H1 (cell line): Measurements from ENCODE around the gene BTBD16. TPM values are rescaled to one million over a fixed set of nuclear protein-coding genes. Genes with fewer than 3 reads are reported as not detected.

Experiments used
- RBBP5 ChIP-seq: IDR thresholded peaks from 2 replicates; pipeline ENCODE4 v1.7.1; 2012; ENCODE audit warnings: low read depth, mild to moderate bottlenecking, inconsistent platforms, low read length, moderate library complexity, borderline replicate concordance
- polyA plus RNA-seq, 7 experiments: library from polyadenylated mRNA; depleted of rRNA in 3 of 7; stranded (reverse) in 5 of 7; unstranded in 2 of 7; fragments of >200 nt in 5 of 7; fragments of 200-250 nt in 2 of 7; gene quantifications; 1 replicate in 5 of 7; 2 replicates in 1 of 7; 4 replicates in 1 of 7; pipeline versions ENCODE4 v1.2.1 to v1.2.3, GENCODE V29; 2011 to 2013; ENCODE audit warnings: missing spikeins in 2 of 7, mixed read lengths in 2 of 7
- total RNA-seq: library from RNA; stranded (reverse); fragmentation: NEBNext Ultra II Directional; extraction: Animal tissue kit (Norgen Biotek cat#: 25700); gene quantifications from 2 replicates; pipeline ENCODE4 v1.2.1, GENCODE V29; 2021

BTBD16 gene
- total and polyA plus RNA-seq, 2 of the 8 experiments (the other 6 are each of a cell fraction or from before 2014, with no cell fraction given), result 0.05 TPM; not detected in 1

DNA sequence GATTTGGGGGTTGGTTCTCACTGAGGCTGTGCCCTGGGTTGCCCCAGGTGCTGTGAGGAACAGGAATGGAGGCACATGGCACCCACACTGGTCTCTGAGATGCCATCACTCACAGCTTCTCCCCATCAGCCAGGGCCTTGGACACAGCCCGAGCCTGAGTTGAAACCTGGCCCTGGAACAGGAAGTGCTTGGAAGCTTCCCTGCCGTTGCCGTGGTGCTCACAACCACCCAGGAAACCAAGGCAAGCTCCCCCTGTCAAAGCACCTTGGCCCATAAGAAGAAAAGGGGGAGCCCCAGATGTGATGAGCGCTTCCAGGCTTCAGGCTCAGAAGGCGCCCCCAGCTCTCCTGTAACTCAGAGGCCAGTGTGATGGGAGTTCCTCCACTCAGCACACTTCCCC lies at the start of gene BTBD16 (continued):
- TF ChIP-seq RBBP5, result no peak
